Activated CD8-positive, alpha-beta memory T cell treated with anti-CD3 and anti-CD28 coated beads, Interleukin-2, amount 50 U/mL, for 24 hours (primary cell): Measurements from ENCODE around the gene KCTD5.

Experiments used
- DNase-seq: peaks from one replicate; pipeline ENCODE4 v3.0.0-alpha.2; 2020; ENCODE audit errors: extremely low read depth

The KCTD5 gene

GRCh38 chr16:2726923-2727322, 44.6 kb downstream of the KCTD5 start:
- DNase-seq = no peak

- no peak for DNase-seq
These were observed 45.7 kb downstream of the KCTD5 start for GRCh38 chr16:2728034-2728433.

- DNase-seq = no peak
These were observed 52.7 kb downstream of the KCTD5 start for GRCh38 chr16:2734844-2735515.

DNA sequence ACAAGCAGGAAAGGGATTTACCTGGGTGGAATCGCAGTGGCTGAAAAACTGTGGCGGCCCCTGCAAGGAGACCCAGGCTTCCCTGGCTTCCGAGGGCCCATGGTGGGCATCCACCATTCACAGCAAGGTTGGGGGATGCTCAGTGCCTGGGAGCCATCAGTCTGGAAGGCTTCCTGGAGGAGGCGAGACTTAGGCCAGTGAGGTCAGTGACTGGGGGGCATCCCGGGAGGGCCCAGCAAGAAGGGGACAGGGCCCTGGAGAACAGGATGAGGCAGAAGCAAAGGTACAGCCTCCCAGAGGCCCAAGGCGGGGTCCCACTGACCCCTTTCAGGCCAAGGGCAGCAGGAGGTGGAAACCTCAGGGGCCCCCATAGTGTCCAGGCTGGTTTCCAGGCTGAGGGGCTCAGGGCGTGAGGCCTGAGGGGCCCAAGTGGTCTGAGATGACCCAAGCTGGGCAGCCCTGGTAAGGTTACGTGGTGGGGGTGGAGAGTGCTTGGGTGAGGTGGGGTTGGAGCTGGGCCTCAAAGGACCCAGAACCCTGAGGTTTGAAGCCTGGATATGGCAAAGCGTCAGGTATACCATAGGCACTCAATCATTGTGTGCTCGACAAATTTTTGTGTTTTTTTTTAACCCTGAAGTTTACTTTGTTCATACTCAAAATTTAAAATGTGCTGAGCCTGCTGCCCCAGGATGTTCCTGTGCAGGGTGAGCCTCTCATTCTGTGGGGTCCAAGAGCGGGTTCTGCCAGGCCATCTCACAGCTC, 54.3 kb downstream of the KCTD5 start:
- DNase-seq = no peak

- no peak for DNase-seq
These were observed 54.9 kb downstream of the KCTD5 start for GRCh38 chr16:2737238-2737605.

DNA sequence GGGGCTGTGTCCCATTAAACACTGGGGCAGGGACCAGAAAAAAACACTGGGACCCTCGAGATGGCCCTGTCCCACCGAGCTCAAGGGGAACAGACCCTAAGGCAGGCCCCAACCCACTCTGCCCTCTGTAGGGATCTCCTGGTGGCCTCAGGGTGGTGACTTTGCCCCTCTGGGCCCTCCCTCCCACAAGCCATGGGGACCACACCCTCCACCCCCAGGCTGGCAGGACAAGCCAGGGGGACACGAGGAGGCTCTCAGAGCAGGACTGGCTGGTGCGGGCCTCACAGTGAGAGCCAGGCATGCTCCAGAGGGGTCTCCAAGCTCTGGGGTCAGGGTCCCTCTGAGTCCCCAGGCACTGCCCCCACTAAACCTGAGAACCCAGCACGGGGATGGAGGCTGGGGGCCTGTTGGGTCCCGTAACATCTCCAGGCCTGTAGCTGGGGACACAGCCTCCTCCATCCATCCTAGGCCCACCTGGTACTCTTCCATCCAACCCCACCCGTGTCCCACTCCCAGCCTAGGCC, 55.6 kb downstream of the KCTD5 start:
- DNase-seq = no peak

DNA sequence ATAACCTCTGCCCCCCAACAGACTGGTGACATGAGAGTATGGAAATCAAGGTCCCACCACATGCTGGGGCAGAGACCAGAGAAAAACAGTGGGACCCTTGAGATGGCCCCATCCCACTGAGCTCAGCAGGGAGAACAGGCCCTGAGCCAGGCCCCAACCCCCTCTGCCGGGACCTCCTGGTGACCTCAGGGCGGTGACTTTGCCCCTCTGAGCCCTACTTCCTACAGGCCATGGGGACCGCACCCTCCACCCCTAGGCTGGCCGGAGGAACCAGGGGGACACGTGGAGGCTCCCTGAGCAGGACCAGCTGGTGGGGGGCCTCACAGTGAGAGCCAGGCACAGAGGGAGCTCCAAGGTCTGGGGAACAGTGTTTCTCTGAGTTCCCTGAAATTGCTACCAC, 56.3 kb downstream of the KCTD5 start:
- no peak for DNase-seq

DNA sequence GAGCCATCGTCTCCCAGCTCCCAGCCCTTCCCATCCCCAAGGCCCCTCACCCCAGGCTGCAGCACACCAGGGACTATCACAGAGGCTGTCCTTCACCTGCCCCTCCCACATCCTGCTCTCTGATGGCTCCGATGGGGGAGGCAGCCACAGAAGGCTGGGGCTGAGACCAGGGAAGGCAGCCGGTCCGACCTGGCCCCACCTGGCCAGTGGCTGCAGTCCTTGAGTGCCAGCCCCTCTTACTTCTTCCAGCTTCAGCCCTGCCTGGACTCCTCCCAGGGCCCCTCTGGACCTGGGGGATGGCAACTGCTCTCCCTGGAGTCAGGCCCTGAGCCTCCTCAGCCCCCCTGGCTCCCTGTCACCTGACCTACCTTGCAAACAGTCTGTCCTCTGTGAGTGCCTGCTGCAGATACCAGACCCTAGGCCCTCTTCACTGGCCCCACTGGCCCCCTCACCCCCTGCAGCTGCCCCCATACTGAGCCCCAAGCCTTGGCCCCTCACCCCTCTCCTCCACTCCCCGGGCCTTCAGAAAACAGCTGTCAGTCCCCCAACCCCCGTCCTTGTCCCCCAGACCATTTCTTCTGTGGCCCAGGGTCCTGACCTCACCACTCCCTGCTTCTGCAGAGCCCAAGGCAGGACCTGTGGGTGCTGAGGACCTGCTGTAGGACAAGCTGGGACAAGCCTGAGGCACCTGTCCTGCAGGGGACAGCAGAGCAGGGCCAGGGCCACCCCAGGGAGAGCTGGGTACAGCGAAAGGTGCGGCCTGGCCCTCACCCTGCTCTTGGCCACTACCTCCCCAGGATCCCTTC, 57.5 kb downstream of the KCTD5 start:
- DNase-seq = no peak

- no peak for DNase-seq
These were observed 58.2 kb downstream of the KCTD5 start for GRCh38 chr16:2740476-2740875.

GRCh38 chr16:2741168-2741567, 58.8 kb downstream of the KCTD5 start:
- no peak for DNase-seq

DNA sequence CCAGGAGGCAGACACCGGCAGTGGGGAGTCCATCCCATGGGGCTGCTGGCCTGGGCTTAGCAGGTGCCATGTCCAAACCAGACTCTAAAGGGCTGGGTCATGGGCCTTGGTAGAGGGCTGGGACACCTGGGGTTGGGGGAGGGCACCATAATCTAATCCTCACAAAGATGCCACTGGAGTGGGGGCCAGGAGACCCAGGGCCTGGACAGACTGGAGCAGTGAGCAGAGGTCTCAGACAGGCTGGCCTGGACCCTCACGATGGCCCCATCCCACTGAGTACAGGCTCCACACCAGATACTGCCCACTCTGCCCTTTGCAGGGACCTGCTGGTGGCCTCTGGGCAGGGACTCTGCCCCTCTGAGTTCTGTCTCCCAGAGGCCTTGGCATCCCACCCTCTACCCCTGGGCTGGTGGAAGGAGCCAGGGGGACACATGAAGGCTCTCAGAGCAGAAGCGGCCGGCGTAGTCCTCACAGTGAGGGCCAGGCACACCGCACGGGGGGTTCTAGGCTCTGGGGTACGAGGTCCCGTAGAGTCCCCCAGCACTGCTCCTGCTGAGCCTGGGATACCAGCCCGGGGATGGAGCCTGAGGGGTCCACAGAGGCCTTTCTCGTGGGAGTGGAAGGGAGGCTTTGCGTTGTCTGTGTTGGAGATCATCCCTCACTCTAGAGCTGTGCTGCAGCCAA, 60.1 kb downstream of the KCTD5 start:
- DNase-seq = no peak

GRCh38 chr16:2743007-2743810, 60.9 kb downstream of the KCTD5 start:
- DNase-seq = no peak

- no peak for DNase-seq
These were observed 62.4 kb downstream of the KCTD5 start for GRCh38 chr16:2744711-2745110.

- no peak for DNase-seq
These were observed 63.0 kb downstream of the KCTD5 start for GRCh38 chr16:2745116-2745890.

- no peak for DNase-seq
These were observed 63.6 kb downstream of the KCTD5 start for GRCh38 chr16:2745961-2746360.

DNA sequence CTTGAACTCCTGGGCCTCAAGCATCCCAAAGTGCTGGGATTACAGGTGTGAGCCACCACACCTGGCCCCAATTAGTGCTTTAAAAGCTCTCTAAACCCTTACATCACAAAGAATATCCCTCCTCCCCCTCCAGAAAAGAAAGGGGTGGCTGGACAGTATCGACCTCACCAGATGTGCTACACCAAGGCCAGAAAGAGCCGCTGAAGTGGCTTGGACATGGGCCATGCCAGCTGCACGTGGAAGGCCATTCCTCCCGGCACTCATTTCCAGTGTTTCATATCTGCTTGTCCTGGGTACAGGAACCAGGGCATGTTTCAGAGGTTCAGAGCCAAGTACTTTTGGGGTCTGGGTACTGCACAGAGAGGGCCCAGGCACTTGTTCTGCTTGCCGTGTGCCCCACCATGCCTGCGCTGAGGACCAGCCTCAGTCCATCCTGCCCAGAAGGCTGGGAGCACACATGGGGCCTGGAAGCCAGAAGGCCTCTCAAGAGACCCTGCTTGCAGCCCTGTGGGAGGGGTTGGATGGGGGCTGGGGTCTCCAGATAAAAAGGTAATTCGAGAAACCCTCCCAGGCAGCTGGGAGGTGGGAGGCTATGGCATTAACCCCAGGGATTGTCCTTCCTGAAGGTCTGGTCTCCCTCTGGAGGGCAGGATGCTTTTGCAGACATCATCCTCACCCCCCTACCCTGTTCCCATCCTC, 66.6 kb downstream of the KCTD5 start:
- DNase-seq = no peak

GRCh38 chr16:2749476-2749875, 67.2 kb downstream of the KCTD5 start:
- DNase-seq = no peak

DNA sequence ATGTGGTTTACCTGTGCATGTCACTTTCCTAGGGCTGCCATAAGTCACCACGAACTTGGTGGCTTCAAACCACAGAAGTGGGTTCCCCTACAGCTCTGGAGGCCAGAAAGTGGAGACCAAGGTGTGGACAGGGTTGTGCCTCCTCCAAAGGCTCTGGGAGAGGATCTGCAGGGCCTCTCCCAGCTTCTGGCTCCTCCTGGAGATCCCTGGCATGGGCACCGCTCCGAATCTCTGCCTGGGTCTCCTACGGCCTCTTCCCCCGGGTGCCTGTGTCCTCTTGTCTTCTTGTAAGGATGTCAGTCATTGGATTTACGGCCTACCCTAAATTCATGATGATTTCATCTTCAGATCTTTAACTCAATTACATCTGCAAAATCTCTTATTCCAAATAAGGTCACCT, 67.6 kb downstream of the KCTD5 start:
- no peak for DNase-seq

GRCh38 chr16:2751577-2752034, 69.3 kb downstream of the KCTD5 start:
- no peak for DNase-seq
